KOPT-K1 (cell line): Measurements from ENCODE around the gene RPS16.
A peak's percentile ranks its signal among the peaks of the same experiment; 100 is the strongest.
"Not testable (repeated sequence)": the region's sequence is repeated elsewhere in the genome, so short reads cannot be mapped to it uniquely, and the experiment has no call there.

Source experiments
- H3K27ac ChIP-seq: fragments of 200-600 bp; sonication (generic); 2 replicates; pipeline ENCODE4 v1.5.1; 2016; ENCODE audit warnings: antibody characterized with exemption, mild to moderate bottlenecking, low read depth, low read length; ENCODE audit not compliant: poor library complexity, severe bottlenecking
- H3K36me3 ChIP-seq: fragments of 200-600 bp; sonication (generic); 2 replicates; pipeline ENCODE4 v1.5.1; 2017; ENCODE audit warnings: antibody characterized with exemption, mild to moderate bottlenecking, low read length, moderate library complexity; ENCODE audit not compliant: insufficient read depth
- H3K9me3 ChIP-seq: fragments of 200-600 bp; sonication (generic); 2 replicates; pipeline ENCODE4 v1.5.1; 2017; ENCODE audit warnings: antibody characterized with exemption, low read length, mild to moderate bottlenecking; ENCODE audit not compliant: insufficient read depth, poor library complexity, severe bottlenecking

Gene RPS16

GRCh38 chr19:39469567-39469966 is 33.8 kb upstream of the RPS16 start:
- Histone ChIP-seq H3K36me3 (peaks cover 96% of the 10 kb centered on the region), H3K27ac (no peak overlapping the region), H3K9me3 (no peaks in the 10 kb centered on the region)

- Histone ChIP-seq H3K9me3 (no peaks in the 10 kb centered on the region), H3K27ac (no peak overlapping the region), H3K36me3 (peaks cover 95% of the 10 kb centered on the region)
These were observed 33.3 kb upstream of the RPS16 start for GRCh38 chr19:39469036-39469435.

- no peak overlapping the region for H3K27ac ChIP-seq
- H3K9me3 ChIP-seq = no peaks in the 10 kb centered on the region
- peaks cover 95% of the 10 kb centered on the region for H3K36me3 ChIP-seq
These were observed 32.2 kb upstream of the RPS16 start for GRCh38 chr19:39467941-39468340.

- Histone ChIP-seq H3K27ac (no peak overlapping the region), H3K9me3 (no peaks in the 10 kb centered on the region), H3K36me3 (peaks cover 91% of the 10 kb centered on the region)
These were observed 30.4 kb upstream of the RPS16 start for GRCh38 chr19:39465956-39466747.

GRCh38 chr19:39463403-39463802 is 27.7 kb upstream of the RPS16 start:
- Histone ChIP-seq H3K9me3 (no peaks in the 10 kb centered on the region), H3K36me3 (peaks cover 91% of the 10 kb centered on the region), H3K27ac (no peak overlapping the region)

- not testable (repeated sequence) for H3K27ac ChIP-seq, H3K9me3 ChIP-seq
- H3K36me3 ChIP-seq = peaks cover 70% of the 10 kb centered on the region
These were observed 15.5 kb upstream of the RPS16 start for GRCh38 chr19:39451257-39451656.

GRCh38 chr19:39449116-39449797 is 13.5 kb upstream of the RPS16 start:
- H3K27ac ChIP-seq = no peak overlapping the region

GRCh38 chr19:39448271-39448670 is 12.5 kb upstream of the RPS16 start:
- peaks cover 45% of the 10 kb centered on the region for H3K36me3 ChIP-seq
- no peak overlapping the region for H3K27ac ChIP-seq
- H3K9me3 ChIP-seq = no peaks in the 10 kb centered on the region

More at GRCh38 chr19:39449116-39449797, 13.5 kb upstream of the RPS16 start:
- peaks cover 55% of the 10 kb centered on the region for H3K36me3 ChIP-seq
- H3K9me3 ChIP-seq = no peaks in the 10 kb centered on the region

- peak overlapping the region; percentile 84 for H3K27ac ChIP-seq
- H3K9me3 ChIP-seq = no peaks in the 10 kb centered on the region
- H3K36me3 ChIP-seq = peaks cover 28% of the 10 kb centered on the region
These were observed 10.8 kb upstream of the RPS16 start for GRCh38 chr19:39446365-39447084.

GRCh38 chr19:39445196-39446111 is 9.7 kb upstream of the RPS16 start, which contains the start of gene SUPT5H:
TSS of gene SUPT5H (plus strand) at chr19:39445582. CDS start at chr19:39445891, 309 bp downstream.
- Histone ChIP-seq H3K36me3 (peaks cover 23% of the 10 kb centered on the region), H3K9me3 (no peaks in the 10 kb centered on the region), H3K27ac (peak within 1 kb of the TSS; percentile 84)

- peaks cover 23% of the 10 kb centered on the region for H3K36me3 ChIP-seq
- H3K9me3 ChIP-seq = no peaks in the 10 kb centered on the region
- H3K27ac ChIP-seq = peak overlapping the region; percentile 84
These were observed 8.9 kb upstream of the RPS16 start for GRCh38 chr19:39444598-39445195.

GRCh38 chr19:39438270-39438934 is 2.7 kb upstream of the RPS16 start:
- Histone ChIP-seq H3K27ac (no peak overlapping the region), H3K9me3 (no peaks in the 10 kb centered on the region), H3K36me3 (peaks cover 16% of the 10 kb centered on the region)

GRCh38 chr19:39436350-39436716 is 584 bp upstream of the RPS16 start:
- peak overlapping the region; percentile 90 for H3K27ac ChIP-seq
- H3K36me3 ChIP-seq = peaks cover 34% of the 10 kb centered on the region

More at GRCh38 chr19:39436350-39436716, 584 bp upstream of the RPS16 start:
- H3K9me3 ChIP-seq = no peaks in the 10 kb centered on the region
